ENCODE results near the gene TSEN2.
A peak's percentile ranks its signal among the peaks of the same experiment; 100 is the strongest.
"Not testable (repeated sequence)": the region's sequence is repeated elsewhere in the genome, so short reads cannot be mapped to it uniquely, and the experiment has no call there.

TSEN2 gene

GRCh38 chr3:12472000-12472610, 12.2 kb upstream of the TSEN2 start:
- H3K4me3 Mint-ChIP-seq, result no peak overlapping the region
- H3K4me1 Mint-ChIP-seq, result peaks cover 7% of the 10 kb centered on the region
- peaks cover 7% of the 10 kb centered on the region for H3K27me3 Mint-ChIP-seq
- ATAC-seq (ENCODE audit: low read depth) (no peak), DNase-seq (ENCODE audit: low spot score in 2 of 2) (no peak)
- no peaks in the 10 kb centered on the region for H3K36me3 Mint-ChIP-seq
- no peaks in the 10 kb centered on the region for H3K9me3 Mint-ChIP-seq
- H3K27ac Mint-ChIP-seq, result no peak overlapping the region

- peaks cover 7% of the 10 kb centered on the region for H3K4me1 Mint-ChIP-seq
- no peak overlapping the region for H3K4me3 Mint-ChIP-seq
These were observed 11.5 kb upstream of the TSEN2 start for GRCh38 chr3:12472796-12473195.

GRCh38 chr3:12473511-12473910, 10.8 kb upstream of the TSEN2 start:
- Mint-ChIP-seq H3K36me3 (no peaks in the 10 kb centered on the region), H3K9me3 (no peaks in the 10 kb centered on the region), H3K4me3 (no peak overlapping the region), H3K27me3 (peaks cover 4% of the 10 kb centered on the region), H3K27ac (no peak overlapping the region), H3K4me1 (peaks cover 7% of the 10 kb centered on the region)
- no peak for DNase-seq (ENCODE audit: low spot score in 2 of 2)
- ATAC-seq (ENCODE audit: low read depth), result no peak

More at GRCh38 chr3:12472796-12473195, 11.5 kb upstream of the TSEN2 start:
- Mint-ChIP-seq H3K9me3 (no peaks in the 10 kb centered on the region), H3K27ac (no peak overlapping the region), H3K36me3 (no peaks in the 10 kb centered on the region), H3K27me3 (peaks cover 7% of the 10 kb centered on the region)
- no peak for ATAC-seq (ENCODE audit: low read depth)
- DNase-seq (ENCODE audit: low spot score in 2 of 2), result no peak

- Mint-ChIP-seq H3K36me3 (no peaks in the 10 kb centered on the region), H3K4me3 (no peak overlapping the region), H3K4me1 (peaks cover 6% of the 10 kb centered on the region), H3K27ac (no peak overlapping the region), H3K9me3 (no peaks in the 10 kb centered on the region), H3K27me3 (no peaks in the 10 kb centered on the region)
- DNase-seq (ENCODE audit: low spot score in 2 of 2) (no peak), ATAC-seq (ENCODE audit: low read depth) (no peak)
These were observed 7.9 kb upstream of the TSEN2 start for GRCh38 chr3:12476238-12476897.

GRCh38 chr3:12477256-12477655, 7.0 kb upstream of the TSEN2 start:
- ATAC-seq (ENCODE audit: low read depth), result no peak
- no peaks in the 10 kb centered on the region for H3K9me3 Mint-ChIP-seq
- DNase-seq (ENCODE audit: low spot score in 2 of 2), result no peak
- no peak overlapping the region for H3K27ac Mint-ChIP-seq
- H3K4me1 Mint-ChIP-seq, result peaks cover 4% of the 10 kb centered on the region
- no peaks in the 10 kb centered on the region for H3K27me3 Mint-ChIP-seq
- H3K4me3 Mint-ChIP-seq, result no peak overlapping the region
- H3K36me3 Mint-ChIP-seq, result no peaks in the 10 kb centered on the region

- H3K36me3 Mint-ChIP-seq, result no peaks in the 10 kb centered on the region
- ATAC-seq (ENCODE audit: low read depth) (no peak), DNase-seq (ENCODE audit: low spot score in 2 of 2) (no peak)
- no peak overlapping the region for H3K27ac Mint-ChIP-seq
- no peaks in the 10 kb centered on the region for H3K9me3 Mint-ChIP-seq
- no peak overlapping the region for H3K4me3 Mint-ChIP-seq
- H3K27me3 Mint-ChIP-seq, result no peaks in the 10 kb centered on the region
- H3K4me1 Mint-ChIP-seq, result peaks cover 2% of the 10 kb centered on the region
These were observed 6.0 kb upstream of the TSEN2 start for GRCh38 chr3:12478326-12478725.

GRCh38 chr3:12479198-12479597, 5.1 kb upstream of the TSEN2 start:
- peaks cover 11% of the 10 kb centered on the region for H3K4me1 Mint-ChIP-seq
- H3K27me3 Mint-ChIP-seq; H3K4me3 Mint-ChIP-seq; ATAC-seq (ENCODE audit: low read depth); H3K9me3 Mint-ChIP-seq; H3K27ac Mint-ChIP-seq; H3K36me3 Mint-ChIP-seq; DNase-seq (ENCODE audit: low spot score in 2 of 2): not testable (repeated sequence)

GRCh38 chr3:12479919-12480427, 4.3 kb upstream of the TSEN2 start:
- Mint-ChIP-seq H3K4me1 (peaks cover 14% of the 10 kb centered on the region), H3K4me3 (no peak overlapping the region), H3K27ac (no peak overlapping the region), H3K36me3 (no peaks in the 10 kb centered on the region), H3K9me3 (no peaks in the 10 kb centered on the region), H3K27me3 (no peaks in the 10 kb centered on the region)
- ATAC-seq (ENCODE audit: low read depth) (peak; percentile 16), DNase-seq (ENCODE audit: low spot score in 2 of 2) (peak in 1 of 2 donors; percentile 36)

- H3K4me1 Mint-ChIP-seq, result peaks cover 26% of the 10 kb centered on the region
- DNase-seq (ENCODE audit: low spot score in 2 of 2) (no peak), ATAC-seq (ENCODE audit: low read depth) (no peak)
- H3K4me3 Mint-ChIP-seq, result peak overlapping the region; percentile 96
- H3K27me3 Mint-ChIP-seq, result no peaks in the 10 kb centered on the region
- H3K9me3 Mint-ChIP-seq, result no peaks in the 10 kb centered on the region
- peaks cover 2% of the 10 kb centered on the region for H3K36me3 Mint-ChIP-seq
- H3K27ac Mint-ChIP-seq, result no peak overlapping the region
These were observed 870 bp upstream of the TSEN2 start for GRCh38 chr3:12483410-12483809.

- ATAC-seq (ENCODE audit: low read depth) (no peak), DNase-seq (ENCODE audit: low spot score in 2 of 2) (no peak)
- Mint-ChIP-seq H3K4me1 (peaks cover 27% of the 10 kb centered on the region), H3K4me3 (peak overlapping the region; percentile 96), H3K9me3 (no peaks in the 10 kb centered on the region), H3K27ac (peak overlapping the region; percentile 89), H3K36me3 (peaks cover 2% of the 10 kb centered on the region), H3K27me3 (no peaks in the 10 kb centered on the region)
These were observed 445 bp upstream of the TSEN2 start for GRCh38 chr3:12483872-12484197.

- DNase-seq (ENCODE audit: low spot score in 2 of 2) (no peak), ATAC-seq (ENCODE audit: low read depth) (no peak)
- Mint-ChIP-seq H3K27ac (peak overlapping the region; percentile 89), H3K27me3 (no peaks in the 10 kb centered on the region), H3K4me1 (peaks cover 29% of the 10 kb centered on the region), H3K9me3 (no peaks in the 10 kb centered on the region), H3K4me3 (peak overlapping the region; percentile 96), H3K36me3 (peaks cover 5% of the 10 kb centered on the region)
These were observed 675 bp downstream of the TSEN2 start for GRCh38 chr3:12484983-12485327.

- peak overlapping the region; percentile 1 for H3K4me3 Mint-ChIP-seq
- DNase-seq (ENCODE audit: low spot score in 2 of 2), result no peak
- no peak overlapping the region for H3K27ac Mint-ChIP-seq
- ATAC-seq (ENCODE audit: low read depth), result no peak
- peaks cover 8% of the 10 kb centered on the region for H3K36me3 Mint-ChIP-seq
- H3K27me3 Mint-ChIP-seq, result no peaks in the 10 kb centered on the region
- H3K4me1 Mint-ChIP-seq, result peaks cover 26% of the 10 kb centered on the region
- H3K9me3 Mint-ChIP-seq, result no peaks in the 10 kb centered on the region
These were observed 1.7 kb downstream of the TSEN2 start for GRCh38 chr3:12486001-12486400.

GRCh38 chr3:12486916-12487315, 2.6 kb downstream of the TSEN2 start:
- peak overlapping the region; percentile 56 for H3K27ac Mint-ChIP-seq
- DNase-seq (ENCODE audit: low spot score in 2 of 2), result no peak
- no peak overlapping the region for H3K4me3 Mint-ChIP-seq
- H3K9me3 Mint-ChIP-seq, result no peaks in the 10 kb centered on the region
- peaks cover 26% of the 10 kb centered on the region for H3K4me1 Mint-ChIP-seq
- H3K36me3 Mint-ChIP-seq, result peaks cover 11% of the 10 kb centered on the region
- no peak for ATAC-seq (ENCODE audit: low read depth)
- H3K27me3 Mint-ChIP-seq, result no peaks in the 10 kb centered on the region

- Mint-ChIP-seq H3K4me1 (peaks cover 26% of the 10 kb centered on the region), H3K9me3 (no peaks in the 10 kb centered on the region), H3K27ac (no peak overlapping the region), H3K36me3 (peaks cover 11% of the 10 kb centered on the region), H3K27me3 (no peaks in the 10 kb centered on the region), H3K4me3 (no peak overlapping the region)
- no peak for ATAC-seq (ENCODE audit: low read depth)
- no peak for DNase-seq (ENCODE audit: low spot score in 2 of 2)
These were observed 3.1 kb downstream of the TSEN2 start for GRCh38 chr3:12487336-12487735.

GRCh38 chr3:12487786-12488185, 3.5 kb downstream of the TSEN2 start:
- Mint-ChIP-seq H3K27ac (no peak overlapping the region), H3K36me3 (peaks cover 12% of the 10 kb centered on the region), H3K4me3 (no peak overlapping the region), H3K27me3 (no peaks in the 10 kb centered on the region), H3K4me1 (peaks cover 26% of the 10 kb centered on the region), H3K9me3 (no peaks in the 10 kb centered on the region)
- ATAC-seq (ENCODE audit: low read depth), result no peak
- DNase-seq (ENCODE audit: low spot score in 2 of 2), result no peak

Measured in memory B cell (primary cell).